ENCODE measurements around the gene RAB34.

GRCh38 chr17:28682655-28683054, 35.0 kb downstream of the RAB34 start:
- TF ChIP-seq POLR2A (IDR thresholded peaks at IDR 0.05; ENCODE audit: low read depth, low read length) (no peak), POLR2AphosphoS5 (IDR thresholded peaks at IDR 0.05; ENCODE audit: low read depth, low read length) (no peak), TAF1 (IDR thresholded peaks at IDR 0.05; ENCODE audit: borderline replicate concordance, low read depth, low read length) (no peak)
